ENCODE measurements around the gene CAMSAP1.
A peak's percentile ranks its signal among the peaks of the same experiment; 100 is the strongest.

The CAMSAP1 gene

GRCh38 chr9:135939351-135940265 lies 32.3 kb upstream of the CAMSAP1 start:
- peak; percentile 71 for DNase-seq

- DNase-seq: no peak
Observed at GRCh38 chr9:135937521-135938489, 30.5 kb upstream of the CAMSAP1 start.

- no peak for DNase-seq
Observed at GRCh38 chr9:135933114-135933513, 25.8 kb upstream of the CAMSAP1 start.

- DNase-seq: no peak
Observed at GRCh38 chr9:135932656-135933055, 25.3 kb upstream of the CAMSAP1 start.

- no peak for DNase-seq
Observed at GRCh38 chr9:135931349-135931820, 24.0 kb upstream of the CAMSAP1 start.

GRCh38 chr9:135930446-135931345 lies 23.4 kb upstream of the CAMSAP1 start:
- DNase-seq: no peak

GRCh38 chr9:135929656-135930445 lies 22.5 kb upstream of the CAMSAP1 start:
- no peak for DNase-seq

- DNase-seq: no peak
Observed at GRCh38 chr9:135928731-135929655, 21.6 kb upstream of the CAMSAP1 start.

- no peak for DNase-seq
Observed at GRCh38 chr9:135928074-135928730, 20.9 kb upstream of the CAMSAP1 start.

- no peak for DNase-seq
Observed at GRCh38 chr9:135927195-135928013, 20.1 kb upstream of the CAMSAP1 start.

- DNase-seq: peak; percentile 86
Observed at GRCh38 chr9:135926402-135927194, 19.3 kb upstream of the CAMSAP1 start.

- DNase-seq: peak; percentile 85
Observed at GRCh38 chr9:135925496-135926133, 18.3 kb upstream of the CAMSAP1 start.

- DNase-seq: peak; percentile 34
Observed at GRCh38 chr9:135924628-135925338, 17.4 kb upstream of the CAMSAP1 start.

GRCh38 chr9:135923508-135923907 lies 16.2 kb upstream of the CAMSAP1 start:
- no peak for DNase-seq

GRCh38 chr9:135921749-135922310 lies 14.5 kb upstream of the CAMSAP1 start:
- DNase-seq: no peak

GRCh38 chr9:135920973-135921585 lies 13.7 kb upstream of the CAMSAP1 start:
- no peak for DNase-seq

All from activated naive CD4-positive, alpha-beta T cell treated with Interleukin-2 at 50 U/mL for 16 hours (primary cell).